Fibroblast of lung (primary cell): ENCODE results near the gene HEATR9. TPM values are rescaled to one million over a fixed set of nuclear protein-coding genes. Genes with fewer than 3 reads are reported as not detected.

Source experiments
- DNase-seq, 2 donors: peaks; one replicate each; pipeline versions ENCODE4 v3.0.0 to v3.0.0-alpha.2; 2010; ENCODE audit warnings: low read depth in 2 of 2
- H2AFZ ChIP-seq: 2 replicates; pipeline ENCODE4 v1.5.1; 2012; ENCODE audit warnings: low read length, control low read depth, inconsistent platforms
- H3K27ac ChIP-seq: 2 replicates; pipeline ENCODE4 v1.5.1; 2011; ENCODE audit warnings: low read length, control low read depth; ENCODE audit not compliant: insufficient read depth
- H3K27me3 ChIP-seq: 2 replicates; pipeline ENCODE4 v1.5.1; 2011; ENCODE audit warnings: mild to moderate bottlenecking, low read length; ENCODE audit not compliant: control insufficient read depth, insufficient read depth
- H3K36me3 ChIP-seq: 2 replicates; pipeline ENCODE4 v1.5.1; 2011; ENCODE audit warnings: low read length; ENCODE audit not compliant: control insufficient read depth, insufficient read depth
- H3K4me1 ChIP-seq: 2 replicates; pipeline ENCODE4 v1.5.1; 2011; ENCODE audit warnings: low read length; ENCODE audit not compliant: control insufficient read depth, insufficient read depth; ENCODE audit errors: extremely low read depth
- H3K4me2 ChIP-seq: 2 replicates; pipeline ENCODE4 v1.5.1; 2011; ENCODE audit warnings: low read length, control low read depth; ENCODE audit not compliant: insufficient read depth; ENCODE audit errors: extremely low read depth
- H3K4me3 ChIP-seq, 4 experiments: fragments of 200-600 bp in 1 of 4; sonication (generic) in 1 of 4; replicated peaks in 1 of 4; 2 replicates each; pipeline ENCODE4 v1.5.1; 2011 to 2016; ENCODE audit warnings: low read length in 4 of 4, low read depth in 3 of 4, mild to moderate bottlenecking in 3 of 4, control low read depth in 2 of 4, inconsistent platforms in 1 of 4, mixed read lengths in 1 of 4; ENCODE audit not compliant: insufficient read depth in 1 of 4; ENCODE audit errors: control extremely low read depth in 1 of 4
- H3K79me2 ChIP-seq: 2 replicates; pipeline ENCODE4 v1.5.1; 2012; ENCODE audit warnings: mild to moderate bottlenecking, low read length, inconsistent platforms; ENCODE audit not compliant: control insufficient read depth, insufficient read depth
- H3K9ac ChIP-seq: 2 replicates; pipeline ENCODE4 v1.5.1; 2011; ENCODE audit warnings: mild to moderate bottlenecking, low read length, control low read depth; ENCODE audit not compliant: insufficient read depth
- H3K9me3 ChIP-seq: 2 replicates; pipeline ENCODE4 v1.5.1; 2012; ENCODE audit warnings: low read depth, low read length; ENCODE audit not compliant: control insufficient read depth, insufficient read depth
- H4K20me1 ChIP-seq: 2 replicates; pipeline ENCODE4 v1.5.1; 2011; ENCODE audit warnings: low read length; ENCODE audit not compliant: control insufficient read depth, insufficient read depth; ENCODE audit errors: extremely low read depth
- EZH2 ChIP-seq: IDR thresholded peaks from 2 replicates; pipeline ENCODE4 v1.5.1; 2012; ENCODE audit warnings: low read length, control low read depth, mild to moderate bottlenecking; ENCODE audit errors: missing control alignments
- polyA plus RNA-seq, 2 donors: library from polyadenylated mRNA; depleted of rRNA in 1 of 2; stranded (reverse) in 1 of 2; unstranded in 1 of 2; fragments of >200 nt; gene quantifications; 2 replicates each; pipeline ENCODE4 v1.2.1, GENCODE V29; 2011 to 2012; ENCODE audit warnings: missing spikeins in 1 of 2
- total RNA-seq: library from RNA; depleted of rRNA; stranded (reverse); fragments of >200 nt; gene quantifications from 2 replicates; pipeline ENCODE4 v1.2.1, GENCODE V29; 2014
- TF ChIP-seq, protein P1 (sequence below), 2 donors: IDR thresholded peaks in 1 of 2; conservative IDR thresholded peaks in 1 of 2; 1 replicate in 1 of 2; 2 replicates in 1 of 2; pipeline ENCODE4 v1.5.1; 2011 to 2012; ENCODE audit warnings: low read length in 2 of 2, control low read depth in 1 of 2, inconsistent platforms in 1 of 2, low read depth in 1 of 2, mild to moderate bottlenecking in 1 of 2

Gene HEATR9
- total and polyA plus RNA-seq, 2 donors (not counting 1 experiment from before 2014, with no cell fraction given): not detected

- Histone ChIP-seq H3K9me3 (no peaks in the 10 kb centered on the region), H4K20me1 (no peaks in the 10 kb centered on the region), H3K27me3 (no peaks in the 10 kb centered on the region), H2AFZ (no peak overlapping the region), H3K36me3 (no peaks in the 10 kb centered on the region), H3K4me3 (no peak overlapping the region), H3K4me2 (no peak overlapping the region), H3K79me2 (no peaks in the 10 kb centered on the region), H3K27ac (no peak overlapping the region), H3K4me1 (no peaks in the 10 kb centered on the region), H3K9ac (no peak overlapping the region)
- no peak for DNase-seq
- TF ChIP-seq EZH2: no peak
- TF ChIP-seq, protein P1, sequence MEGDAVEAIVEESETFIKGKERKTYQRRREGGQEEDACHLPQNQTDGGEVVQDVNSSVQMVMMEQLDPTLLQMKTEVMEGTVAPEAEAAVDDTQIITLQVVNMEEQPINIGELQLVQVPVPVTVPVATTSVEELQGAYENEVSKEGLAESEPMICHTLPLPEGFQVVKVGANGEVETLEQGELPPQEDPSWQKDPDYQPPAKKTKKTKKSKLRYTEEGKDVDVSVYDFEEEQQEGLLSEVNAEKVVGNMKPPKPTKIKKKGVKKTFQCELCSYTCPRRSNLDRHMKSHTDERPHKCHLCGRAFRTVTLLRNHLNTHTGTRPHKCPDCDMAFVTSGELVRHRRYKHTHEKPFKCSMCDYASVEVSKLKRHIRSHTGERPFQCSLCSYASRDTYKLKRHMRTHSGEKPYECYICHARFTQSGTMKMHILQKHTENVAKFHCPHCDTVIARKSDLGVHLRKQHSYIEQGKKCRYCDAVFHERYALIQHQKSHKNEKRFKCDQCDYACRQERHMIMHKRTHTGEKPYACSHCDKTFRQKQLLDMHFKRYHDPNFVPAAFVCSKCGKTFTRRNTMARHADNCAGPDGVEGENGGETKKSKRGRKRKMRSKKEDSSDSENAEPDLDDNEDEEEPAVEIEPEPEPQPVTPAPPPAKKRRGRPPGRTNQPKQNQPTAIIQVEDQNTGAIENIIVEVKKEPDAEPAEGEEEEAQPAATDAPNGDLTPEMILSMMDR (conservative IDR thresholded peaks at IDR 0.05 in 1 of 2, IDR thresholded peaks at IDR 0.05 in 1 of 2; ENCODE audit: low read depth in 1 of 2, low read length in 2 of 2): no peak
Measured at GRCh38 chr17:35915153-35915964, 46.7 kb upstream of the HEATR9 start.

DNA sequence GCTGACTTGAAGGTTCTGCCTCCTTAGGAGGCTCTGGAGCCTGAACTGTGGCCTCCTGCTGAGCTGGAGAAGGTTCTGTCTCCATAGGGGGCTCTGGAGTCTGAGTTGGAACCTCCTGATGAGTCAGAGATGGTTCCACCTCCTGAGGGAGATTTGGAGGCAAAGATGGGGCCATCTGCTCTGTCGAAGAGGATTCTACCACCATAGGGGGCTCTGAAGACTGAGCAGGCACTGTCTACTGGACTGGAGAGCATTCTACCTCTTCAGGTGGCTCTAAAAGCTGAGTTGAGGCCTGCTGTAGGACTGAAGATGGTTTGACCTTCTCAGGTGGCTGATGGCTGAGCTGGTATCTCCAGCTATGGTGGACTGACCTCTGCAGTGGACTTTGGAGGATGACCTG, 45.7 kb upstream of the HEATR9 start:
- no peak overlapping the region for H3K4me2 ChIP-seq
- H3K36me3 ChIP-seq: no peaks in the 10 kb centered on the region
- no peak overlapping the region for H2AFZ ChIP-seq
- no peaks in the 10 kb centered on the region for H3K27me3 ChIP-seq
- H3K79me2 ChIP-seq: no peaks in the 10 kb centered on the region
- H4K20me1 ChIP-seq: no peaks in the 10 kb centered on the region
- no peaks in the 10 kb centered on the region for H3K4me1 ChIP-seq
- no peak for DNase-seq
- no peak overlapping the region for H3K4me3 ChIP-seq
- H3K9ac ChIP-seq: no peak overlapping the region
- no peaks in the 10 kb centered on the region for H3K9me3 ChIP-seq
- no peak overlapping the region for H3K27ac ChIP-seq
- TF ChIP-seq EZH2: no peak

DNA sequence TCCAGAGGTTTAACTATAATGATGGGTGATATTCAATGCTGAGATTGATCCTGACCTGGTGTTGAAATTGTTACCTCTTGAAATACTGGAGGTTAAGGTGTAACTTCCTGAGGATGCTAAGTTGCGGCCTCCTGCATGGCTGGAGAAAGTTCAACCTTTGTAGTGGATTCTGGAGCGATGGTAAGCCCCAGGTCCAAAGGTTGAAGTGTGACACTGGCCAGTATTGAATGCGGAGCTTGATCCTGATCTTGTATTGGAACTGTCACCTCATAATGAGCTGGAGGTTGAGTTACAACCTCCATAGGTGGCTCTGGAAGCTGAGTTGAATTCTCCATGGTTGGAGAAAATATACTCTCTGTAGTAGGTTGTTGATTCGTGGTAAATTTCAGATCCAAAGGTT, 44.9 kb upstream of the HEATR9 start:
- no peak for DNase-seq
- H3K36me3 ChIP-seq: no peaks in the 10 kb centered on the region
- no peaks in the 10 kb centered on the region for H4K20me1 ChIP-seq
- H3K79me2 ChIP-seq: no peaks in the 10 kb centered on the region
- no peak overlapping the region for H3K4me2 ChIP-seq
- TF ChIP-seq, protein P1 (conservative IDR thresholded peaks at IDR 0.05 in 1 of 2, IDR thresholded peaks at IDR 0.05 in 1 of 2; ENCODE audit: low read depth in 1 of 2, low read length in 2 of 2): no peak
- TF ChIP-seq EZH2: no peak
- no peak overlapping the region for H3K4me3 ChIP-seq
- no peaks in the 10 kb centered on the region for H3K27me3 ChIP-seq
- H3K27ac ChIP-seq: no peak overlapping the region
- no peak overlapping the region for H3K9ac ChIP-seq
- no peaks in the 10 kb centered on the region for H3K4me1 ChIP-seq
- no peaks in the 10 kb centered on the region for H3K9me3 ChIP-seq
- no peak overlapping the region for H2AFZ ChIP-seq
